Measurements from ENCODE around the gene ADSS2.

DNA sequence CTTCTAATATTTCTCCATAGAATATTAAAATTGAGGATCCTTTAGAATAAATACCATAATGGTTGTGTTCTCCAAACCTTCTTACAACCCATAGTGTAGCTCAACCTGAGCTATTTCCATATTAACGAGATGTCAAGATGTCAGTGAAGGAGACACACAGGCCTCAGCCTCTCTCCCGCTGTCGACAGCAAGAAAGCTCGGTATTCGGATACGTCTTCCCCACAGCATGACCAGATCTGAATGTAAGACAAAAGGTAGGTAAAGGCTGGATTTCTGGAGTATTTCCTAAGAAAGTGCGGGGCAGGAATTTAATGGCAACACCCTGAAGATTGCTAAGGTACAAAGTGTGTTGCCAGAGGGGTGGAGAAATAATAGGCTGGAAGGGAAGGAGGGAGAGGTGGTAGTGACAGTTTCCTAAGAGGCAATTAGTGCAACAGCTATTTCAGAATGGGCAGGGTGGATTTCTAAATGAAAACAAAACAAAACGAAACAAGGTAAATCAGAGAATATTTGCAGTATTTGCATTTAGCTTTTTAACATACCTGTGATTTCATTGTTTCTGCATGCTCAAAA lies 1.7 kb downstream of the ADSS2 start:
- TF ChIP-seq EZH2 (IDR thresholded peaks at IDR 0.05): no peak
- TF ChIP-seq CEBPB (IDR thresholded peaks at IDR 0.05; ENCODE audit: low read depth): no peak
- TF ChIP-seq CTCF (IDR thresholded peaks at IDR 0.05 in 2 of 3, conservative IDR thresholded peaks at IDR 0.05 in 1 of 3; ENCODE audit: borderline replicate concordance in 1 of 3, insufficient read depth in 1 of 3, low read depth in 2 of 3, low read length in 2 of 3): no peak
- TF ChIP-seq, protein P1, sequence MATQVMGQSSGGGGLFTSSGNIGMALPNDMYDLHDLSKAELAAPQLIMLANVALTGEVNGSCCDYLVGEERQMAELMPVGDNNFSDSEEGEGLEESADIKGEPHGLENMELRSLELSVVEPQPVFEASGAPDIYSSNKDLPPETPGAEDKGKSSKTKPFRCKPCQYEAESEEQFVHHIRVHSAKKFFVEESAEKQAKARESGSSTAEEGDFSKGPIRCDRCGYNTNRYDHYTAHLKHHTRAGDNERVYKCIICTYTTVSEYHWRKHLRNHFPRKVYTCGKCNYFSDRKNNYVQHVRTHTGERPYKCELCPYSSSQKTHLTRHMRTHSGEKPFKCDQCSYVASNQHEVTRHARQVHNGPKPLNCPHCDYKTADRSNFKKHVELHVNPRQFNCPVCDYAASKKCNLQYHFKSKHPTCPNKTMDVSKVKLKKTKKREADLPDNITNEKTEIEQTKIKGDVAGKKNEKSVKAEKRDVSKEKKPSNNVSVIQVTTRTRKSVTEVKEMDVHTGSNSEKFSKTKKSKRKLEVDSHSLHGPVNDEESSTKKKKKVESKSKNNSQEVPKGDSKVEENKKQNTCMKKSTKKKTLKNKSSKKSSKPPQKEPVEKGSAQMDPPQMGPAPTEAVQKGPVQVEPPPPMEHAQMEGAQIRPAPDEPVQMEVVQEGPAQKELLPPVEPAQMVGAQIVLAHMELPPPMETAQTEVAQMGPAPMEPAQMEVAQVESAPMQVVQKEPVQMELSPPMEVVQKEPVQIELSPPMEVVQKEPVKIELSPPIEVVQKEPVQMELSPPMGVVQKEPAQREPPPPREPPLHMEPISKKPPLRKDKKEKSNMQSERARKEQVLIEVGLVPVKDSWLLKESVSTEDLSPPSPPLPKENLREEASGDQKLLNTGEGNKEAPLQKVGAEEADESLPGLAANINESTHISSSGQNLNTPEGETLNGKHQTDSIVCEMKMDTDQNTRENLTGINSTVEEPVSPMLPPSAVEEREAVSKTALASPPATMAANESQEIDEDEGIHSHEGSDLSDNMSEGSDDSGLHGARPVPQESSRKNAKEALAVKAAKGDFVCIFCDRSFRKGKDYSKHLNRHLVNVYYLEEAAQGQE (IDR thresholded peaks at IDR 0.05; ENCODE audit: low read depth): no peak
- no peak for TF ChIP-seq MAX (IDR thresholded peaks at IDR 0.05)
- TF ChIP-seq POLR2A (IDR thresholded peaks at IDR 0.05; ENCODE audit: borderline replicate concordance, extremely low read depth, insufficient read depth, insufficient read length): no peak
- no peak for TF ChIP-seq YY1 (IDR thresholded peaks at IDR 0.05; ENCODE audit: extremely low read depth, insufficient replicate concordance, low read depth, low read length)
- no peak for TF ChIP-seq EGR1 (IDR thresholded peaks at IDR 0.05; ENCODE audit: low read depth)
- no peak for TF ChIP-seq POLR2AphosphoS5 (IDR thresholded peaks at IDR 0.05; ENCODE audit: low read depth, low read length)
- TF ChIP-seq SP1 (IDR thresholded peaks at IDR 0.05; ENCODE audit: low read depth): no peak

All from HCT116 (cell line).